H9 (cell line): ENCODE results near the gene HHLA2. TPM values are rescaled to one million over a fixed set of nuclear protein-coding genes. Genes with fewer than 3 reads are reported as not detected.

Experiments used
- DNase-seq: peaks from one replicate; pipeline ENCODE4 v3.0.0-alpha.2; 2017
- H2AFZ ChIP-seq: one replicate; pipeline ENCODE4 v1.6.1; 2013; ENCODE audit warnings: mild to moderate bottlenecking, low read length, control low read depth, moderate library complexity
- H2AK5ac ChIP-seq: 2 replicates; pipeline ENCODE4 v1.6.1; 2013; ENCODE audit warnings: low read length, control low read depth, mixed read lengths; ENCODE audit not compliant: insufficient read length
- H2BK120ac ChIP-seq: one replicate; pipeline ENCODE4 v1.6.1; 2013; ENCODE audit warnings: low read depth, mild to moderate bottlenecking, low read length, control low read depth, inconsistent platforms; ENCODE audit not compliant: poor library complexity, severe bottlenecking
- H2BK12ac ChIP-seq: 2 replicates; pipeline ENCODE4 v1.6.1; 2013; ENCODE audit warnings: low read length, control low read depth, mixed read lengths, low read depth; ENCODE audit not compliant: insufficient read length
- H2BK15ac ChIP-seq: 2 replicates; pipeline ENCODE4 v1.6.1; 2013; ENCODE audit warnings: low read depth, low read length, control low read depth
- H2BK20ac ChIP-seq: one replicate; pipeline ENCODE4 v1.6.1; 2013; ENCODE audit warnings: low read depth, mild to moderate bottlenecking, low read length, control low read depth, inconsistent platforms; ENCODE audit not compliant: poor library complexity, severe bottlenecking
- H2BK5ac ChIP-seq: 2 replicates; pipeline ENCODE4 v1.6.1; 2013; ENCODE audit warnings: low read length, control low read depth, mixed read lengths; ENCODE audit not compliant: insufficient read length
- H3K14ac ChIP-seq: 2 replicates; pipeline ENCODE4 v1.6.1; 2013; ENCODE audit warnings: low read length, control low read depth; ENCODE audit not compliant: insufficient read depth
- H3K18ac ChIP-seq: 2 replicates; pipeline ENCODE4 v1.6.1; 2013; ENCODE audit warnings: low read depth, mild to moderate bottlenecking, mixed read lengths, low read length, control low read depth; ENCODE audit not compliant: insufficient read length
- H3K23ac ChIP-seq: 2 replicates; pipeline ENCODE4 v1.6.1; 2013; ENCODE audit warnings: low read length, control low read depth, mixed read lengths, low read depth; ENCODE audit not compliant: insufficient read length
- H3K23me2 ChIP-seq: 2 replicates; pipeline ENCODE4 v1.6.1; 2013; ENCODE audit warnings: low read depth, mild to moderate bottlenecking, mixed read lengths, low read length, control low read depth; ENCODE audit not compliant: insufficient read length, poor library complexity, severe bottlenecking
- H3K27ac ChIP-seq: 2 replicates; pipeline ENCODE4 v1.5.1; 2013; ENCODE audit warnings: low read length, control low read depth, mixed read lengths, low read depth; ENCODE audit not compliant: insufficient read length
- H3K27me3 ChIP-seq: 2 replicates; pipeline ENCODE4 v1.6.1; 2013; ENCODE audit warnings: low read length, control low read depth, inconsistent platforms; ENCODE audit not compliant: insufficient read depth
- H3K4ac ChIP-seq: 2 replicates; pipeline ENCODE4 v1.6.1; 2013; ENCODE audit warnings: low read depth, mild to moderate bottlenecking, control low read depth, inconsistent platforms, low read length, moderate library complexity
- H3K4me1 ChIP-seq: 2 replicates; pipeline ENCODE4 v1.6.1; 2013; ENCODE audit warnings: low read length, control low read depth, inconsistent platforms; ENCODE audit not compliant: insufficient read depth
- H3K4me2 ChIP-seq: 2 replicates; pipeline ENCODE4 v1.6.1; 2013; ENCODE audit warnings: low read length, control low read depth, mixed read lengths; ENCODE audit not compliant: insufficient read length, insufficient read depth
- H3K56ac ChIP-seq: 2 replicates; pipeline ENCODE4 v1.6.1; 2013; ENCODE audit warnings: low read depth, mild to moderate bottlenecking, mixed read lengths, low read length, control low read depth; ENCODE audit not compliant: insufficient read length
- H3K79me1 ChIP-seq: 2 replicates; pipeline ENCODE4 v1.6.1; 2013; ENCODE audit warnings: low read depth, mild to moderate bottlenecking, moderate library complexity, low read length, control low read depth, inconsistent platforms; ENCODE audit not compliant: insufficient read depth, poor library complexity, severe bottlenecking
- H3K79me2 ChIP-seq: 2 replicates; pipeline ENCODE4 v1.6.1; 2013; ENCODE audit warnings: low read length, control low read depth, inconsistent platforms; ENCODE audit not compliant: insufficient read depth
- H3K9ac ChIP-seq: 2 replicates; pipeline ENCODE4 v1.6.1; 2013; ENCODE audit warnings: low read length, control low read depth, mixed read lengths; ENCODE audit not compliant: insufficient read length; ENCODE audit errors: extremely low read depth
- H3K9me3 ChIP-seq: one replicate; pipeline ENCODE4 v1.6.1; 2013; ENCODE audit warnings: low read depth, low read length, inconsistent platforms; ENCODE audit not compliant: control insufficient read depth
- H3T11ph ChIP-seq: one replicate; pipeline ENCODE4 v1.6.1; 2013; ENCODE audit warnings: mild to moderate bottlenecking, low read length, control low read depth, inconsistent platforms
- H4K20me1 ChIP-seq: one replicate; pipeline ENCODE4 v1.6.1; 2013; ENCODE audit not compliant: control insufficient read depth, insufficient read length, insufficient read depth
- H4K5ac ChIP-seq: 2 replicates; pipeline ENCODE4 v1.6.1; 2013; ENCODE audit warnings: low read depth, mild to moderate bottlenecking, mixed read lengths, low read length, control low read depth; ENCODE audit not compliant: insufficient read length
- H4K8ac ChIP-seq: replicated peaks from 2 replicates; pipeline ENCODE4 v1.6.1; 2013; ENCODE audit warnings: low read length, control low read depth, mixed read lengths, low read depth; ENCODE audit not compliant: insufficient read length
- H4K91ac ChIP-seq: 2 replicates; pipeline ENCODE4 v1.6.1; 2013; ENCODE audit warnings: low read depth, mild to moderate bottlenecking, moderate library complexity, mixed read lengths, low read length, control low read depth; ENCODE audit not compliant: insufficient read length
- H3K27ac Mint-ChIP-seq, 3 experiments: 2 replicates in 2 of 3; 3 replicates in 1 of 3; pipeline ENCODE4 v1.8.0; 2020 to 2021; ENCODE audit warnings: mixed read lengths in 3 of 3, mild to moderate bottlenecking in 1 of 3, moderate library complexity in 1 of 3
- H3K27me3 Mint-ChIP-seq: 2 replicates; pipeline ENCODE4 v1.8.0; 2021; ENCODE audit warnings: low read depth, mild to moderate bottlenecking, moderate library complexity, mixed read lengths
- H3K36me3 Mint-ChIP-seq, 3 experiments: 2 replicates in 2 of 3; 3 replicates in 1 of 3; pipeline ENCODE4 v1.8.0; 2020 to 2021; ENCODE audit warnings: low read depth in 3 of 3, mixed read lengths in 3 of 3; ENCODE audit not compliant: insufficient read depth in 1 of 3
- H3K4me1 Mint-ChIP-seq, 2 experiments: 2 replicates each; pipeline ENCODE4 v1.8.0; 2020; ENCODE audit warnings: mixed read lengths in 2 of 2
- H3K4me3 Mint-ChIP-seq, 2 experiments: 2 replicates in 1 of 2; 3 replicates in 1 of 2; pipeline ENCODE4 v1.8.0; 2020 to 2021; ENCODE audit warnings: mild to moderate bottlenecking in 2 of 2, mixed read lengths in 2 of 2, moderate library complexity in 1 of 2
- H3K9me3 Mint-ChIP-seq, 2 experiments: 2 replicates in 1 of 2; 3 replicates in 1 of 2; pipeline ENCODE4 v1.8.0; 2020; ENCODE audit warnings: mild to moderate bottlenecking in 2 of 2, mixed read lengths in 2 of 2, moderate library complexity in 1 of 2
- total RNA-seq: library from RNA; stranded (reverse); gene quantifications from 2 replicates; pipeline ENCODE4 v1.2.1, GENCODE V29; 2021
- TF ChIP-seq, protein P1 (sequence below): fragments of 200-600 bp; sonication (generic); conservative IDR thresholded peaks from 3 replicates; pipeline ENCODE4 v1.8.0; 2021; ENCODE audit warnings: antibody characterized with exemption, mild to moderate bottlenecking

HHLA2 gene
- total RNA-seq, 1 experiment from 2014 or later: not detected

DNA sequence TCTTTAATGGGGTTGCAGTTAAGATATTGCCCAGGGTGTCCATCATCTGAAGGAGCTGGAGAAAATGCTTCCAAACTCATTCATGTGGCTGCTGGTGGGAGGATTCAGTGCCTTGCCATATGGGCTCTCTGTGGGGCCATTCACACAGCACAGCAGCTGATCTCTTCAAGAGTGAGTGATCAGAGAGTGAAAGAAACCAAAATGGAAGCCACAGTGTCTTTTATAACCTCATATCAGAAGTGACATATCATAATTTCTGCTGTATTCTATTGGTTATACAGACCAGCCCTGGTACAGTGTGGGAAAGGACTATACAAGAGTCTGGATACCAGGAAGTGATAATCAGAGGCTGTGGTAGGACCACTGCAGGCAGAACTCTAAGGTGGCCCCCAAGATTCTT, 33.6 kb downstream of the HHLA2 start:
- H4K91ac ChIP-seq: no peak overlapping the region
- H3T11ph ChIP-seq: no peak overlapping the region
- H3K18ac ChIP-seq: no peak overlapping the region
- H4K20me1 ChIP-seq: no peaks in the 10 kb centered on the region
- Mint-ChIP-seq H3K9me3 (no peaks in the 10 kb centered on the region), H3K4me1 (no peaks in the 10 kb centered on the region), H3K27me3 (no peaks in the 10 kb centered on the region), H3K36me3 (no peaks in the 10 kb centered on the region), H3K27ac (no peak overlapping the region), H3K4me3 (no peak overlapping the region)
- H3K27ac ChIP-seq: no peak overlapping the region
- no peaks in the 10 kb centered on the region for H3K27me3 ChIP-seq
- no peak overlapping the region for H3K14ac ChIP-seq
- no peak overlapping the region for H4K5ac ChIP-seq
- no peak overlapping the region for H2AK5ac ChIP-seq
- no peak overlapping the region for H3K4ac ChIP-seq
- H3K56ac ChIP-seq: no peak overlapping the region
- H3K79me2 ChIP-seq: no peaks in the 10 kb centered on the region
- H3K4me2 ChIP-seq: no peak overlapping the region
- H3K79me1 ChIP-seq: no peaks in the 10 kb centered on the region
- no peak overlapping the region for H2BK20ac ChIP-seq
- TF ChIP-seq, protein P1, sequence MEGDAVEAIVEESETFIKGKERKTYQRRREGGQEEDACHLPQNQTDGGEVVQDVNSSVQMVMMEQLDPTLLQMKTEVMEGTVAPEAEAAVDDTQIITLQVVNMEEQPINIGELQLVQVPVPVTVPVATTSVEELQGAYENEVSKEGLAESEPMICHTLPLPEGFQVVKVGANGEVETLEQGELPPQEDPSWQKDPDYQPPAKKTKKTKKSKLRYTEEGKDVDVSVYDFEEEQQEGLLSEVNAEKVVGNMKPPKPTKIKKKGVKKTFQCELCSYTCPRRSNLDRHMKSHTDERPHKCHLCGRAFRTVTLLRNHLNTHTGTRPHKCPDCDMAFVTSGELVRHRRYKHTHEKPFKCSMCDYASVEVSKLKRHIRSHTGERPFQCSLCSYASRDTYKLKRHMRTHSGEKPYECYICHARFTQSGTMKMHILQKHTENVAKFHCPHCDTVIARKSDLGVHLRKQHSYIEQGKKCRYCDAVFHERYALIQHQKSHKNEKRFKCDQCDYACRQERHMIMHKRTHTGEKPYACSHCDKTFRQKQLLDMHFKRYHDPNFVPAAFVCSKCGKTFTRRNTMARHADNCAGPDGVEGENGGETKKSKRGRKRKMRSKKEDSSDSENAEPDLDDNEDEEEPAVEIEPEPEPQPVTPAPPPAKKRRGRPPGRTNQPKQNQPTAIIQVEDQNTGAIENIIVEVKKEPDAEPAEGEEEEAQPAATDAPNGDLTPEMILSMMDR: no peak
- H3K23ac ChIP-seq: no peak overlapping the region
- no peak for DNase-seq
- no peak overlapping the region for H4K8ac ChIP-seq
- no peak overlapping the region for H2BK15ac ChIP-seq
- no peaks in the 10 kb centered on the region for H3K9me3 ChIP-seq
- H2AFZ ChIP-seq: no peak overlapping the region
- H2BK12ac ChIP-seq: no peak overlapping the region
- no peak overlapping the region for H3K9ac ChIP-seq
- no peaks in the 10 kb centered on the region for H3K4me1 ChIP-seq
- no peak overlapping the region for H2BK120ac ChIP-seq
- no peak overlapping the region for H2BK5ac ChIP-seq
- no peaks in the 10 kb centered on the region for H3K23me2 ChIP-seq
